Raji (cell line): Measurements from ENCODE around the gene KHDC4.

Source experiments
- POLR2A ChIP-seq: IDR thresholded peaks from 2 replicates; pipeline ENCODE4 v1.6.1; 2011; ENCODE audit warnings: low read depth, low read length, control low read depth; ENCODE audit not compliant: insufficient read depth

KHDC4 gene

GRCh38 chr1:155957411-155957915 lies 23.2 kb upstream of the KHDC4 start:
- no peak for TF ChIP-seq POLR2A

- TF ChIP-seq POLR2A: no peak
These were observed 20.4 kb upstream of the KHDC4 start for GRCh38 chr1:155954645-155955044.

DNA sequence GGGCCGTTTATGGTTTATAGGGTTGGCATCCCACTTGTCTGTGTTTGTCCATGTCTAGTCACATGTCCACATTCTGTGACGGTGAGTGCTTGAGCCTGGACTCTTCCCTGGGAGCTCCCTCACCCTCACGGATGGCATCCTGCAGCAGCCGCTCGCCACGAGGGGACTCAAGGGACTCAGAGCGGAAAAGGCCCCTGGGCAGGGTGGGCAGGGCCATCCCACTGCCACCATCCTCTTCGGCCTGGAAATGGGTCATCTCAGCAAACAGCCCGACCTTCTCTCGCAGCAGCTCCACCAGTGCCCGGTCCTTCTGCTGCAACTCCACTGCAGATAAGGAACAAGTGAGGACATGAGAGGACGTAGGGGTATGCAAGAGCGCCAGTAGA lies 18.3 kb upstream of the KHDC4 start:
- TF ChIP-seq POLR2A: no peak

DNA sequence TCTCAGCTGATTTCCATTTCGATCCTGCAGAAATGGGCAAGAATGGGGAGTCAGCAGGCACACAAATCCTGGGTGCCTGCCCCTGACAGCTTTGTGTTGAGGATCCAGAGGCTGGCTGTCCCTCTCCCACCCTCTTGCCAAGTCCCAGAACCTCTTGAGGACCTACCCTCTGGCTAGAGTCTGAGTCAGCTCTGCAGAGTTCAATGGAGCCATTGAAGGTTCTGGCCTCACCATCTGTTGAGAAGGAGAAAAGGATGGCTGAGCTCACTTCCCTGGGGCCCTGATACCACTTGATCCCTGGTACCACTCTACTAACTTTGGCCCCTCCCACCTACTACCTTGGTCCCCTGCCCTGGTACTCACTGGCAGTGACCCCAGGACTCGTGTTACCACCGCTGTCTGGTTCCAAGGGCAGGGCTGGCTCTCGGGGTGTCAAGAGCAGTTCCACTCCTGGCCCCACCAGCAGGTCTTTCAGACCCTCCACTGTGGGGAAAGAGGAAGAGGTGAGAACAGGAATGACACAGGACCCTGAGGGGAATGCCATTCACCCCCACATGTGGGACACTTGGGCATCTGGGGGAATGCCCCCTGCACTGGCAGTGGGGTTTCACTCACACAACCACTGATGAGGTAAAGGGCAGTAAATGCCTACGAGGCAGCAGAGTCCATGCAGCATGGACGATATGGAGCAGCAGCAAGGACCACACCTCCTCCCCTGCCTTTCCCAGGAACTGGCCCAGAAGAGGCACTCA lies 17.7 kb upstream of the KHDC4 start:
- TF ChIP-seq POLR2A: no peak

DNA sequence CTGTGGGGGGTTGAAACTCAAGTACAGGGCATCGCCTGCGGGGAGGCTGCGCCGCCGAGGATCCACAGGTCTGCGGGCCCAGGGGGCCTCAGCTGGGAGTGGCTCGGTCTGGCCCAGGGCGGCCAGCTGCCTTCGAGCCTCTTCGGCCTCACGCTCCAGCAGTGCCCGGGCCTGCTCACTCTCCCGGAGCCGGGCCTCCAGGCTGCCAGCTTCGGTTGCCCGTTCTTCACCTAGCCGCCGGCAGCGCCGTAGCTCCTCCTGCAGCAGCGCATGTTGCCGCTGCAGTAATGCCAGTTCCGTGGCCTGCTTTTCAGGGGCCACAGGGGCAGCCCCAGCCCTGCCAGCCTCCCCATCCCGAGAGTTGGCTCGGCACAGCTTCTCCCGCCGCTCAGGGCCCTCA lies 16.6 kb upstream of the KHDC4 start:
- no peak for TF ChIP-seq POLR2A

GRCh38 chr1:155947741-155948140 lies 13.5 kb upstream of the KHDC4 start:
- no peak for TF ChIP-seq POLR2A

DNA sequence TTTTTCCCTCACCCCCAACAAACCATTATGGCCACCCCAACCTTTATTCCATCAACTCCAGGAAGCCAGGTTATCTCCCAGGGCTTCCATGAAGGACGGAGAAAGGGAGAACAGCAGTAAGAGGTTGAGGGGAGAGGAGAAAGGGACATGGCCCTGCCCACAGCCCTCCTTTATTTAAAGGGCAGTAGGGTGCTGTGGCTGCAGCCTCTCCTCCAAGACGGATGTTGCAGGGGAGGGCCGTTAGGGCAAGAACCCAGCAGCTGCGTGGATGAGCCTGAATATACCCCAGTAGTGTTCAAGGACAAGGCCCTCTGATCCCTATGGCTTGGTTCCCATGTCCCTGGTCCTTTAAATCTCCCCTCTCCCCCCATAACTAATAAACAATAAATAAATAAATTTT lies 13.1 kb upstream of the KHDC4 start:
- TF ChIP-seq POLR2A: no peak

GRCh38 chr1:155946633-155947219 lies 12.5 kb upstream of the KHDC4 start:
- no peak for TF ChIP-seq POLR2A

DNA sequence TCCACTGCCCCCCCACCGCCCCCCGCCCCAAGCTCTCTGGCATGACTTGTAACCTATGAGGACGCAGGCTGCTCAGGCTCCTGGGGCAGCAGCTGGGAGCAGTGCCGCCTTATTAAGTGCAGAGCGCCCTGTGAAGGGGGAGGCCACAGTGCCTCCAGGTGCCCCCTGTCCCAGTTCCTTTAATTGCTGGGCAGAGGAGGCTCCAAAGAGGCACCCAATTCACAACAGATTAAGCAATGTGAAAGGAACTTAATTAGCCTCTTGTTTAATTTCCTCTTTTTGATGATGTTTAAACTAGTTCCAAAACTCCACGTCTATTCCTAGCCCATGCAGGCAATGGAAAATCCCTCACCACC lies 10.2 kb upstream of the KHDC4 start:
- TF ChIP-seq POLR2A: no peak

GRCh38 chr1:155942578-155943141 lies 8.4 kb upstream of the KHDC4 start:
- TF ChIP-seq POLR2A: no peak

GRCh38 chr1:155941845-155942531 lies 7.8 kb upstream of the KHDC4 start:
- TF ChIP-seq POLR2A: no peak

GRCh38 chr1:155940993-155941844 lies 7.0 kb upstream of the KHDC4 start, which contains the start of gene RXFP4:
Gene RXFP4, plus strand, starts transcription at chr1:155941638. Its CDS starts 72 bp downstream, at chr1:155941710.
- peak; percentile 51 for TF ChIP-seq POLR2A

DNA sequence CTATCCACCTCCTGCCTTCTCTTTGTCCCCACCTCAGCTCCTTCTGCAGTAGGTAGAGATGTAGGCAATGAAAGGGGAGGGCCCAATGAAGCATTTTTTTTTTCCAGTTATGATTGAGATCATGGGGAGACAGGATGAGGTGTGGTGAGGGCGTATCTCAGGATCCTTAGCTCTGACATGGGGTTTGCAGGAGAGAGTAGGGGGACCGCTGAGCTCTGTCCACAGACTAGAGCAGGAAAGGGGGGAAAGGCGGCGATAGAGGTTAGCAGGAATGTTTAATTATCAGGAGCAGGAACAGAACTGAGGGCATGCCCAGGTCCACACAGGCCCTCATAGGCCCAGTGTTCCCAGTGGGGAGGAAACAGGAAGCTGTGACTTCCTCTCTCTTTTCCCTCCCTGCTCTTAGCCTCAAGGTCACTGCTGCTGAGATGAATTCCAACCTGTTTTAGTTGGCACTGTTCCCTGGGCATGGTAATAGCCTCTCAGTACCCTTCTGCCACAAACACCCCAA lies 6.3 kb upstream of the KHDC4 start:
- TF ChIP-seq POLR2A: no peak

DNA sequence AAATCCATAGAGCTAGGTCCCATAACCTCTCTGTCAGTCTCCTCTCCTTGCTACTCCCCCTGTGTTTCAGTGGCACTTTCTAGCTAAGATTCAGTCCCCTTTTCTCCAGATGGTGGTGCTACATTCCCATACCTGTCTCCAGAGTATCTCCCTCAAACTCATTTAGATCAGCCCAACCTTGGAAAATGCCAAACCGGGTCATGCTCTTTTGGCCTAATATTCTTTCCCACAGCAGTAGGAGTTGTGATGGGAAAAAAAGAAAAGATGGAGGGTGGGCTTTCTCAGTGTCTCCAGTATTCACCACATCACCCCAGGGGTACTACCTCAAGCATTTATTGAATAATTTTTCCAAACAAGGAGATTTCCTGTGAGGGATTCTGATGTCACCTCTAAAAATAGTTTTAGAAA lies 4.0 kb upstream of the KHDC4 start:
- TF ChIP-seq POLR2A: no peak
